A375 (cell line): Measurements from ENCODE around the gene KIR2DL1. TPM values are rescaled to one million over a fixed set of nuclear protein-coding genes. Genes with fewer than 3 reads are reported as not detected.

Experiments used
- small RNA-seq: library from RNA; depleted of rRNA; stranded (forward); fragments of <200 nt; gene quantifications from one replicate; pipeline ENCODE3, GENCODE V24; 2014
- total RNA-seq: library from RNA; depleted of rRNA; stranded (reverse); fragments of >200 nt; shearing (Covaris generic); gene quantifications from 2 replicates; pipeline ENCODE4 v1.2.3, GENCODE V29; 2014; rRNA removed

The KIR2DL1 gene
- not detected in 2 replicates for total RNA-seq

DNA sequence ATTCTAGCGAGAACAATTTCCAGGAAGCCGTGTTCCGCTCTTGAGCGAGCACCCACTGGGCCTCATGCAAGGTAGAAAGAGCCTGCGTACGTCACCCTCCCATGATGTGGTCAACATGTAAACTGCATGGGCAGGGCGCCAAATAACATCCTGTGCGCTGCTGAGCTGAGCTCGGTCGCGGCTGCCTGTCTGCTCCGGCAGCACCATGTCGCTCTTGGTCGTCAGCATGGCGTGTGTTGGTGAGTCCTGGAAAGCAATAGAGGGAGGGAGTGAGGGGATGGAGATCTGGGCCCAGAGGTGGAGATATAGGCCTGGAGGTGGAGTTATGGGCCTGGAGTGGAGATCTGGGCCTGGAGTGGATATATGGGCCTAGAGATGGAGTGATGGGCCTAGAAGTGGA, at the start of gene KIR2DL1:
KIR2DL1 (plus strand) TSS at position 148 of the 400 bp plus-strand sequence; CDS start at position 206, 58 bp downstream.

DNA sequence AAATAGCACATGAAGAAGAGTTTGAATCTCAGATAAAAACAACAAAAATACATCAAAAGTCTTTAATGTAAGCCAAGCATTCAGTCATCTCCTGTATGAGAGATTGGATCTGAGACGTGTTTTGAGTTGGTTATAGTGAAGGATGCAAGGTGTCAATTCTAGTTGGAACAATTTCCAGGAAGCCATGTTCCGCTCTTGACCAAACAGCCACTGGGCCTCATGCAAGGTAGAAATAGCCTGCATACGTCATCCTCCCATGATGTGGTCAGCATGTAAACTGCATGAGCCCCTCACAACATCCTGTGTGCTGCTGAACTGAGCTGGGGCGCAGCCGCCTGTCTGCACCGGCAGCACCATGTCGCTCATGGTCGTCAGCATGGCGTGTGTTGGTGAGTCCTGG, 45.5 kb upstream of the KIR2DL1 start, which contains the start of gene KIR3DL3:
KIR3DL3 (plus strand) TSS at position 301 of the 400 bp plus-strand sequence; CDS start at position 356, 55 bp downstream.

DNA sequence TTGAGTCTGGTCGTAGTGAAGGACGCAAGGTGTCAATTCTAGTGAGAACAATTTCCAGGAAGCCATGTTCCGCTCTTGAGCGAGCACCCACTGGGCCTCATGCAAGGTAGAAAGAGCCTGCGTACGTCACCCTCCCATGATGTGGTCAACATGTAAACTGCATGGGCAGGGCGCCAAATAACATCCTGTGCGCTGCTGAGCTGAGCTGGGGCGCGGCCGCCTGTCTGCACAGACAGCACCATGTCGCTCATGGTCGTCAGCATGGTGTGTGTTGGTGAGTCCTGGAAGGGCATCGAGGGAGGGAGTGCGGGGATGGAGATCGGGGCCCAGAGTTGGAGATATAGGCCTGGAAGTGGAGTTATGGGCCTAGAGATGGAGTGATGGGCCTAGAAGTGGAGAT, 31.3 kb upstream of the KIR2DL1 start, which contains the start of gene KIR2DL3:
KIR2DL3 (plus strand) TSS at position 208 of the 400 bp plus-strand sequence; CDS start at position 241, 33 bp downstream.

DNA sequence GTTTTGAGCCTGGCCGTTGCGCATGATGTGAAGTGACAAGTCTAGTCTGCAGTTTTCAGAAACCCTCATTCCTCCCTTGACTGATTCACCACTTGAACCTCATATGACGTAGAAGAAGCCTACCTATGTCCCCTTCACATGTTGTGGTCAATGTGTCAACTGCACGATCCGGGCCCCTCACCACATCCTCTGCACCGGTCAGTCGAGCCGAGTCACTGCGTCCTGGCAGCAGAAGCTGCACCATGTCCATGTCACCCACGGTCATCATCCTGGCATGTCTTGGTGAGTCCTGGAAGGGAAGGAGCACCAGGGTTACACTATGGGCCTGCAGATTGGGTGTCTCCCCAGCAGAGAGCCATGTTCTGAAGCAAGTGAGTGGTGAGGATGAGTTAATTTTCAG, 33.8 kb downstream of the KIR2DL1 start, which contains the start of gene KIR2DL4:
KIR2DL4 (plus strand) TSS at position 201 of the 400 bp plus-strand sequence; CDS start at position 243, 42 bp downstream.

DNA sequence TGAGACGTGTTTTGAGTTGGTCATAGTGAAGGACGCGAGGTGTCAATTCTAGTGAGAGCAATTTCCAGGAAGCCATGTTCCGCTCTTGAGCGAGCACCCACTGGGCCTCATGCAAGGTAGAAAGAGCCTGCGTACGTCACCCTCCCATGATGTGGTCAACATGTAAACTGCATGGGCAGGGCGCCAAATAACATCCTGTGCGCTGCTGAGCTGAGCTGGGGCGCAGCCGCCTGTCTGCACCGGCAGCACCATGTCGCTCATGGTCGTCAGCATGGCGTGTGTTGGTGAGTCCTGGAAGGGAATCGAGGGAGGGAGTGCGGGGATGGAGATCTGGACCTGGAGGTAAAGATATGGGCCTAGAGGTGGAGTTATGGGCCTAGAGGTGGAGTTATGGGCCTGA, 46.7 kb downstream of the KIR2DL1 start, which contains the start of gene KIR3DL1:
KIR3DL1 (plus strand) TSS at position 218 of the 400 bp plus-strand sequence.

DNA sequence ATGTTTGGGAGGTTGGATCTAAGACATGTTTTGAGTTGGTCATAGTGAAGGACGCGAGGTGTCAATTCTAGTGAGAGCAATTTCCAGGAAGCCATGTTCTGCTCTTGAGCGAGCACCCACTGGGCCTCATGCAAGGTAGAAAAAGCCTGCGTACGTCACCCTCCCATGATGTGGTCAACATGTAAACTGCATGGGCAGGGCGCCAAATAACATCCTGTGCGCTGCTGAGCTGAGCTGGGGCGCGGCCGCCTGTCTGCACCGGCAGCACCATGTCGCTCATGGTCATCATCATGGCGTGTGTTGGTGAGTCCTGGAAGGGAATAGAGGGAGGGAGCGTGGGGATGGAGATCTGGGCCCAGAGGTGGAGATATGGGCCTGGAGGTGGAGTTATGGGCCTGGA, 62.9 kb downstream of the KIR2DL1 start, which contains the start of gene KIR2DS4:
KIR2DS4 (plus strand) TSS at position 181 of the 400 bp plus-strand sequence.

Small RNA genes lying within 50 kb of the gene (small RNA-seq; reads per million reads assigned to genes)
- not detected for gene KIR3DP1

Other genes starting within 250 kb of the KIR2DL1 start
- gene LILRA2, start 196.0 kb upstream of the KIR2DL1 start, total RNA-seq, result not detected in 2 replicates
- not detected in 2 replicates for gene LILRA1, start 176.2 kb upstream of the KIR2DL1 start, total RNA-seq
- not detected in 2 replicates for gene LILRB1, start 139.3 kb upstream of the KIR2DL1 start, total RNA-seq
- not detected in 2 replicates for gene LILRB4, start 106.8 kb upstream of the KIR2DL1 start, total RNA-seq
- not detected in 2 replicates for gene KIR3DL3, start 45.4 kb upstream of the KIR2DL1 start, total RNA-seq
- gene KIR2DL3, start 31.3 kb upstream of the KIR2DL1 start, total RNA-seq, result not detected in 2 replicates
- gene KIR2DL4, start 33.8 kb downstream of the KIR2DL1 start, total RNA-seq, result not detected in 2 replicates
- not detected in 2 replicates for gene KIR3DL1, start 46.7 kb downstream of the KIR2DL1 start, total RNA-seq
- not detected in 2 replicates for gene KIR2DS4, start 62.9 kb downstream of the KIR2DL1 start, total RNA-seq
- gene KIR3DL2, start 80.7 kb downstream of the KIR2DL1 start, total RNA-seq, result not detected in 2 replicates
- not detected in 2 replicates for gene FCAR, start 104.4 kb downstream of the KIR2DL1 start, total RNA-seq
- 0.72 and 0.91 TPM in 2 replicates for gene NCR1, start 136.4 kb downstream of the KIR2DL1 start, total RNA-seq
- gene NLRP7, start 177.7 kb downstream of the KIR2DL1 start, total RNA-seq, result not detected in 2 replicates
- gene NLRP2, start 196.6 kb downstream of the KIR2DL1 start, total RNA-seq, result 1.2 and 4.1 TPM in 2 replicates